Measurements from ENCODE around the gene RFT1. TPM values are rescaled to one million over a fixed set of nuclear protein-coding genes. Genes with fewer than 3 reads are reported as not detected.

Gene RFT1
- total RNA-seq, 4 donors from 2014 or later: 14.4 to 17.7 (median 16.2) TPM

GRCh38 chr3:53149006-53149690, 18.9 kb upstream of the RFT1 start:
- 82 to 93% methylated on average over 13 of the region's 13 CpGs for WGBS, 2 donors
- intact Hi-C loops (cut with DNase I): no loop called here

GRCh38 chr3:53147903-53148400, 17.7 kb upstream of the RFT1 start:
- TF ChIP-seq CTCF (IDR thresholded peaks at IDR 0.05): no peak
- TF ChIP-seq POLR2A (IDR thresholded peaks at IDR 0.05): no peak
- no peak overlapping the region for H3K4me3 ChIP-seq (replicated peaks in 1 of 3)
- no peaks in the 10 kb centered on the region for H3K27me3 ChIP-seq
- DNase-seq: no peak
- H3K36me3 ChIP-seq: no peaks in the 10 kb centered on the region
- intact Hi-C loops (cut with DNase I): no loop called here
- H3K4me1 ChIP-seq: peaks cover 23 to 34% of the 10 kb centered on the region in 2 donors
- H3K9me3 ChIP-seq: no peaks in the 10 kb centered on the region
- WGBS, 2 donors: 100% methylated on average over 2 of the region's 2 CpGs; no CpG with 5 or more reads in 1 of the 2 donors
- no peak overlapping the region for H3K27ac ChIP-seq

More at GRCh38 chr3:53149006-53149690, 18.9 kb upstream of the RFT1 start:
- Histone ChIP-seq H3K4me1 (peaks cover 32 to 46% of the 10 kb centered on the region in 2 donors), H3K27ac (peak overlapping the region; percentile 53 to 78 (median 56)), H3K36me3 (no peaks in the 10 kb centered on the region), H3K27me3 (no peaks in the 10 kb centered on the region), H3K9me3 (no peaks in the 10 kb centered on the region), H3K4me3 (replicated peaks in 1 of 3) (no peak overlapping the region)
- TF ChIP-seq CTCF (IDR thresholded peaks at IDR 0.05) (no peak), POLR2A (IDR thresholded peaks at IDR 0.05) (no peak)
- DNase-seq: no peak

DNA sequence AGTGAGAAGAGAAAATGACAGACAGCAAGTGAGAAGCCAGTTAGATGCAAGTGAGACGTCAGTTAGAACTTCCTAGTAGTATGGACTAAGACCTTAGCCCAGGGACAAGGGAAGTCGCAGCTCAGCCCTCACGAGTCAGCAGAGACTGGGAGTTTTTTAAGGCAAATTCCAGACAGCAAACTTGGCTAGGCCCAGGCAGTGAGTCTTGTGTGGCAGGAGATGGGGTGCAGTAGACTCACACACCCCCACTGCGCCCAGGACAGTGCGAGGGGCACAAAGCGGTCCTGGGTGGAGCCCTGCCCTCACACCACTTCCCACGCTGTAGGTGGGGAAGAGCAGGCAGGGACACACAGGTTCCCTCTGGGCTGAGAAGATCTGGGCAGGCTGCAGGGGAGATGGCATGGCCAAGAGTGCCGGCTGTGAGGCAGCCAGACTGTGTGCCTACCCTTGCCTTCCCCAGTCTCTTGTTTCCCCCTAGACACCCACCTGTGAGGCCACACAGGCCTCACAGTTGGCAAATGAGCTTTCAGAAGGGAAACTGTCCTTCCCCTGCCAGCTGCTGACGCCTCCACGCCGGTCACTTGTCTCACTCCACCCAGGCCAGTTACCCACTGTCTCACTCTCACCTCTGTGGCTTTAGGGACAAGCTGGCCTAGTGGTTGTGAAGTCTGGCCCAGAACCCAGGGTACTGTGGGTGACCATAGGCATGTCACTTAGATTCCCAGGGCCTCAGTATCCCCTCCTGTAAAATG, 17.1 kb upstream of the RFT1 start:
- 87 to 94% methylated on average over 7 to 11 of the region's 11 CpGs for whole genome bisulfite sequencing, 2 donors
- no peaks in the 10 kb centered on the region for H3K27me3 ChIP-seq
- no peaks in the 10 kb centered on the region for H3K9me3 ChIP-seq
- H3K36me3 ChIP-seq: no peaks in the 10 kb centered on the region
- no peak overlapping the region for H3K27ac ChIP-seq
- TF ChIP-seq CTCF (IDR thresholded peaks at IDR 0.05): no peak
- TF ChIP-seq POLR2A (IDR thresholded peaks at IDR 0.05): no peak
- intact Hi-C loops (cut with DNase I): no loop called here
- peaks cover 23 to 33% of the 10 kb centered on the region in 2 donors for H3K4me1 ChIP-seq
- no peak overlapping the region for H3K4me3 ChIP-seq (replicated peaks in 1 of 3)
- no peak for DNase-seq

- intact Hi-C loops (cut with DNase I): no loop called here
- DNase-seq: no peak
- Histone ChIP-seq H3K27me3 (no peaks in the 10 kb centered on the region), H3K4me1 (peaks cover 19 to 28% of the 10 kb centered on the region in 2 donors), H3K36me3 (no peaks in the 10 kb centered on the region), H3K27ac (no peak overlapping the region), H3K4me3 (replicated peaks in 1 of 3) (no peak overlapping the region), H3K9me3 (no peaks in the 10 kb centered on the region)
- 91 to 92% methylated on average over 7 of the region's 7 CpGs for whole genome bisulfite sequencing, 2 donors
- TF ChIP-seq CTCF (IDR thresholded peaks at IDR 0.05) (no peak), POLR2A (IDR thresholded peaks at IDR 0.05) (no peak)
These were observed 16.2 kb upstream of the RFT1 start for GRCh38 chr3:53146319-53146891.
